HG02763 (cell line): Measurements from ENCODE around the gene CDCA7.
"Not testable (repeated sequence)": the region's sequence is repeated elsewhere in the genome, so short reads cannot be mapped to it uniquely, and the experiment has no call there.

Experiments
- ATAC-seq: cut with Tn5 transposase; IDR thresholded peaks from one replicate; pipeline ENCODE4 v1.9.1; 2021; ENCODE audit warnings: mild to moderate bottlenecking, moderate library complexity; ENCODE audit not compliant: unreplicated experiment

Gene CDCA7

DNA sequence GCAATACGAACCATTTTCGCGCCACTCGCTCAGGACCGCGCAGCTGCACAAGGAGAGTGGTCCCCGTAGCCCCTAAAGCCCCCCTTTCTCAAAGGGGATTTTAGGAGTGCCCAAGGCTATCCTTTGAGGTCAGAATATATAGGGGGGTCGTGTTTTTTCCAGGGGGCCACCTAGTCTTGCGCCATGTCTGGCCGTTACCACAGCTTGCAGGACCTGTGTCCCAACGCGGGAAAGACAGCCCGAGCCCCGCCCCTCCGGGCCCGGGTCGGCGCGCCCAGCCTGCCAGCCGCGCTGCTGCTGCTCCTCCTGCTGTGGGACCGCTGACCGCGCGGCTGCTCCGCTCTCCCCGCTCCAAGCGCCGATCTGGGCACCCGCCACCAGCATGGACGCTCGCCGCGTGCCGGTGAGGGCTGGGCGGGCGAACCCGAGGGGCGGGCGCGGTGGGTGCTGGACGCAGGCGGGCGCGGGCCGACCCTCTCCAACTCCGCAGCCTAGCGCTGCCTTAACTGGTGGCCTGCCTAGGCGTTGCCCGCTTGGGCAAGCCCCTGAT, at the start of gene CDCA7:
Gene CDCA7, plus strand, starts transcription at position 291 of the 550 bp plus-strand sequence. Its CDS starts 92 bp downstream, at position 383.
- ATAC-seq, result peak; percentile 59

DNA sequence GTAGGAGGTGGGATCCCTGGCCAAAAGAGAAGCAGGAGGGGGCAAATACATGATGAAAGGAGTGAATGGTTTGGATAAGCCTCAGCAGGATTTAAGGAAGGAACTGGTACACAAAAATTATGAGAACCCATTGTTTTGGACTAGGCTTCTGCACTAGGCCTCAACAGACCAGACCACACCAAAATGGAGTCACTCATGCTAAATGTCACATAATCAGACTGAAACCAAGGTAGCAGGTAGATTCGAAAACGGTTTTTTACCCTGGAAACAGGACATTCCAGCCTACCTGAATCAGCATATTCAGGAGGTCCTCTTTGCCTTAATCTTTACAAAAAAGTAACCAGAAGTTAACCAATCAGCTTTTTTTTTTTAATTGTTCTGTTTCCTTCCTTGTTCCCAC, 49.4 kb upstream of the CDCA7 start:
- ATAC-seq, result no peak

DNA sequence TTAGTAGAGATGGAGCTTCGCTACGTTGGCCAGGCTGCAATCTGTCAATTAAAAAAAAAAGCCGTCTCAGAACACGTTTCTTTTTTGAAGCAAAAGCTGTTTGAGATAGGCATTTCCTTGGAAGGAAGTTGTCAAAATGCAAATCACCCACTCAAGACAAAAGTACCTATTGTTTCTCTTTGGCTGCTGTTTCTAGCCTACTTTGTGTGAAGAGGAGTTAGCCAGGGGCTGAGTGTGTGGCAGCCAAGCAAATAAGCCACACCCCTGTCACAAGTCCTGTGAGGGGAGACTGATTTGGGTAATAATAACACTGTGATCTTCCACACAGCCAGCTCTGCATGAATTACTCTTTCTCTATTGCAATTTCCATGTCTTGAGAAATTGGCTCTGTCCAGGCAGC, 47.4 kb upstream of the CDCA7 start:
- no peak for ATAC-seq

DNA sequence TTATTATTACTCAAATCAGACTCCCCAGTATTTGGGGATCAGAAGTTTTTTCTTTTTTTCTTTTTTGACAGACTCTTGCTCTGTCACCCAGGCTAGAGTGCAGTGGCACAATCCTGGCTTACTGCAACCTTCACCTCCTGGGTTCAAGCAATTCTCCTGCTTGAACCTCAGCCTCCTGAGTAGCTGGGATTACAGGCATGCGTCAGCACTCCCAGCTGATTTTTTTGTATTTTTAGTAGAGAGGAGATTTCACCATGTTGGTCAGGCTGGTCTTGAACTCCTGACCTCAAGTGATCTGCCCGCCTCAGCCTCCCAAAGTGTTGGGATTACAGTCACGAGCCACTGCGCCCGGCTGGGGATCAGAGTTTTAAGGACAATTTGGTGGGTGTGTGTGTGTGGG, 45.3 kb upstream of the CDCA7 start:
- not testable (repeated sequence) for ATAC-seq

DNA sequence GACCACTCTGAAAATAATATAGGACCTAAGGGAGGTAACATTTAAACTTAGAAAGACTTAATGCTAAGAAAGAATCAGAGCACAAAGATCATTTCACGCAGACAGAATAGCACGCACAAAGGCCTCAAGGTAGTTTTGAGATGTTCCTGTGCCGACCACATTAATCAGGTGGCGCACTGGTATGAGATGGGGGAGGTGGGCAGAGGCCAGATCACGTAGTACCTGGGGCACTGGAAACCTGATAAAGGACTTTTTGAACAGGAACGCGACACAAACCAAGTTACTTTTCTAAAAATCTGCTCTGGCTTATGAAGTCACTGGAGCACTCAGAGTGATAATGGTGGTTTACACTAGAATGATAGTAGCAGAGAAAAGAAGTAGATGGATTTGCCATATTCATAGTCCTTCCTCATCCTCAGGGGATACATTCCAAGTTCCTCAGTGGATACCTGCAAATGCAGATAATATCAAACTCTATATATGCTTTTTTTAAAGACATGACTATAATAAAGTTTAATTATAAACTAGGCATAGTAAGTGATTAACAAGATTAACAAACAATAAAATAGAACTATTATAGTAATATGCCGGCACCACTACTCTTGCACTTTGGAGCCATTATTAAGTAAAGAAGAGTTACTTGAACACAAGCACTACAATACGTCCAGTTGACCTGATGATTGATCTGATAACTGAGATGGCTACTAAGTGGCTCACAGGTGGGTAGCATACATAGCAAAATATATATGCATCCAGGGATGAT, 42.6 kb upstream of the CDCA7 start:
- ATAC-seq, result no peak

DNA sequence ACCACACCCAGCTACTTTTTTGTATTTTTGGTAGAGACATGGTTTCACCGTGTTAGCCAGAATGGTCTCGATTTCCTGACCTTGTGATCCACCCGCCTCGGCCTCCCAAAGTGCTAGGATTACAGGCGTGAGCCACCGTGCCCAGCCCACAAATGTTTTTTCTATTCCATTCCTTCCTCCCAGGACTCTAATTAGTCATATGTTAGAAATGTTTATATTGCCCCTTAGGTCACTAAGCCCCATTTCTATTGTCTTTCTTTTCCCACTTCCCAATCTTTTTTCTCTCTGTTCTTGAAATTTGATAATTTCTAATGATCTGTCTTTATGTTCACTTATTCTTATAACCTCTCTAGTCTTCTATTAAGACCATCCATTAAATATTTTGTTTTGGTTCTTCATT, 31.3 kb upstream of the CDCA7 start:
- no peak for ATAC-seq

DNA sequence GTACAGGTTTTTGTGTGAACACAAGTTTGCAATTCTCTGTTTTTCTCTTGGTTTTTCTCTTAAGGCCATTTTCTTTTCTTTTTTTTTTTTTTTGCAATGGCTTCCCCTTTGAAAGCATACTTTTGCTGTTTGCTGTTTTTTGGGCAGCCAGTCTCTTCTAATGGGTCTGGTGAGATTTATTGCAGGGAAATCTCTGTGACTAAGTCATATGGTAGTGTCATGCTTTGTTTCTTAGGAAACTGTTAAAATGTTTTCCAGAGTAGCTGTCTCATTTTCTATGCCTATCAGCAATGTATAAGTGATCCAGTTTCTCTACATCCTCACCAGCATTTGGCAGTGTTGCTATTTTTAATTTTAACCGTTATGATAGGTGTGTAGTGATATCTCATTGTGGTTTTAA, 27.9 kb upstream of the CDCA7 start:
- no peak for ATAC-seq

DNA sequence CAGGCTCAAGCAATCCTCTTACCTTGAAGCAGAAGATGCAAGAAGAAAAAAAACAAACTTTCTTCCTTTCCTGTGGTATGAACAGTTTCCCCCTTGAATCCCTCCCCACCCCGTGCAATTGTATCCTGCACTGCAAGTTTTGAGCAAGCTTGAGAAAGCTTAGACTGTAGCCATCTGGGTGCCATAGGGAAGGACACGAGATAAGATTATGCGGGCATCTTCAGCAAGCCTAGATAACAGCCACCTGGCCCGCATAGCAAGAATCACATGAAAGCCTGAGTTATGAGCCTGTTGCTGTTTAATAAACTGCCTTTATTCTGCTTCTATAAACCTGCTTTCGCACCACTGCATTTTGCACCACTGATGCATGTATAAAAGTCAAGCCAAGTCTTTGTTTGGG, 27.3 kb upstream of the CDCA7 start:
- ATAC-seq, result no peak

DNA sequence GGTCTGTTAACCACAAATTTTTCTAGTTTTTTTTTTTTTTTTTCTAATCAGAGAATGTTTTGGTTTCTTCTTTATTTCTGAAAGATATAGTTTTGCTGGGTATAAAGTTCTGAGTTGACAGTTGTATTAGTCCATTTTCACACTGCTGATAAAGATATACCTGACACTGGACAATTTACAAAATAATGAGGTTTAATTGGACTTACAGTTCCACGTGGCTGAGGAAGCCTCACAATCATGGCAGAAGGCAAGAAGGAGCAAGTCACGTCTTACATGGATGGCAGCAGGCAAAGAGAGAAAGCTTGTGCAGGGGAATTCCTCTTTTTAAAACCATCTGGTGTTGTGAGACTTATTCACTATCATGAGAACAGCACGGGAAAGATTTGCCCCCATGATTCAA, 21.7 kb upstream of the CDCA7 start:
- ATAC-seq, result not testable (repeated sequence)

DNA sequence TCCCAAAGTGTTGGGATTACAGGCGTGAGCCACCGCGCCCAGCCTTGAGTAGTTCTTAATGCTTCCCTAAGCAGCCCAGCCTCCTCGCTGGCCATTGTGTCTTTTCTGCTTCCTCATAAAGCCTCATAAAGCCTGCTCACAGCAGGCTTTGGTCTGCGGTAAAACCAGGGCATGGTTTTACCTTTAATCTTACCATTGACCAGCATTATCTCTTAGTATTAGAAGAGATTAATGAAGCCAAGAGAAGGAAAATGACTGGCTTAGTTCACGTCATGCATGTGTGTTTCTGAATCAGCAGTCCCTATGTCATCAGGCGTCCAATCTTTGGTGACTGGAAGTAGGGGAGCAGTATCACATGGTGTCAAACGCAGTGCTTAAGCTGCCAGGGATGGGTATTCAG, 14.9 kb upstream of the CDCA7 start:
- ATAC-seq, result no peak

DNA sequence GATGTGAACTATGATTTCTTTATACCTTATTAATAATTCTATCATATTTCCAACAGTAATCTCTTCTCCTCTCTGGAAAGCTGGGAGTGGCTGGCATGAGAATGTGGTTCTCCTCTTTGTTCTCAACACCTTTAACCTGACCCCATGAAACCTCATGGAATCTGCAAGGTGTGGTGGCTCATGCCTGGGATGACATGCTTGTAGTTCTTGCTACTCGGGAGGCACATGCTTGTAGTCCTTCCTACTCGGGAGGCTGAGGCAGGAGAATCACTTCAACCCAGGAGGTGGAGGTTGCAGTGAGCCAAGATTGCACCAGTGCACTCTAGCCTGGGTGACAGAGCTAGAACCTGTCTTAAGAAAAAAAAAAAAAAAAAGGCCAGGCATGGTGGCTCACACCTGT, 10.8 kb upstream of the CDCA7 start:
- no peak for ATAC-seq

DNA sequence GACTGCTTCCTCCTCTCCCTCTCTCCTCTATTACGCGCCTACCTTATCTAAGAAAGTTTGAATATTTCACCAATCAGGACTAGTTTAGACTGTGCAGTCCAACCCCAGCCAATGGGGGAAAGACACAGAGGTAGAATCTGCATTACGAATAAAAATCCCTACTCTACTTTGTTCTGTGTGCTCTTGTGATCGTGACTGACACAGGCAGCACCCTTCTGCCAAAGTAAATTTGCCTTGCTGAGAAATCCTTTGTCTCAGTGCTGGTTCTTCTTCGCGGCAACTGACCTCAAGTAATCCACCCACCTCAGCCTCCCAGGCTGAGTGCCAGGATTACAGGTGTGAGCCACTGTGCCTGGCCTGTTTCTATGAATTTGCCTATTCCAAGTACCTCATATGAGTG, 8.6 kb upstream of the CDCA7 start:
- no peak for ATAC-seq

DNA sequence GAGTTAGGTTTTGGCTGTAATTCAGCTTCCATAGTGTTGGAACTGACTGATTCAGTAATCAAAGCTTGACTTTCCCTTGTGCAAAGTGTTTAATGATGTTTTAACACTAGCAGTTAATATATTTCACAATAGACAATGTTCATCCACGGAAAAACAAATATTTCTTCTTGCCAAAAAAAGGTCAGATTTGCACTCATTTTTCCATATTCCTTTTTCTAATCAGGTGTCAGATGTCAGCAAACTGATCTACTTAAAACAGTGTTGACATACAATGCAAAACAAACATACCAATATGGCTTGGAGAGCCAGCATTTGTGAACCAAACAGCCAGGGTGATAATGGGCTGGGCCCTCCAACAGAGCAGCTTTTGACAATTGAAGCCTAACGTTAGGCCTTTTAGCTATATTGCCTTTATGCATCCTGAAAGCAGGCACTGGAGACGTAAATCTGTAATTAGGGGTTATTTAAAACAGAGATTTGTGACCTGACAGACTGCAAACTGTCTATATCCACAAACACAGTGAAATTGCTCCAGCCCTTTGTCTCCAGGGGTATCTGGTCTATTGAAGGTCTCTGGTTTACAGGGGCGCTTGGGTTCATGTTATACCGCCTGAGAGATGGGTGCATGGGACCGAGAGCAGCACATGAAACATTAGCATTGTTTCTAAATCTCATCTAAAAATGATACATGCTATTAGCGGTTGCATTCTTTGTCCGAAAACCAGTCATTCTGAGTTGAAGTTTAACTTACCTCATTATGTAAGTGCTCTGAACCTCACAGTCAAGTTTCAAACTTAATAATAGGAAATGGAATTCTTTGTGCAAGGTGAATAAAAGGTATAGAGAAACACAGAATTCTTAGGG, 7.1 kb upstream of the CDCA7 start:
- no peak for ATAC-seq

DNA sequence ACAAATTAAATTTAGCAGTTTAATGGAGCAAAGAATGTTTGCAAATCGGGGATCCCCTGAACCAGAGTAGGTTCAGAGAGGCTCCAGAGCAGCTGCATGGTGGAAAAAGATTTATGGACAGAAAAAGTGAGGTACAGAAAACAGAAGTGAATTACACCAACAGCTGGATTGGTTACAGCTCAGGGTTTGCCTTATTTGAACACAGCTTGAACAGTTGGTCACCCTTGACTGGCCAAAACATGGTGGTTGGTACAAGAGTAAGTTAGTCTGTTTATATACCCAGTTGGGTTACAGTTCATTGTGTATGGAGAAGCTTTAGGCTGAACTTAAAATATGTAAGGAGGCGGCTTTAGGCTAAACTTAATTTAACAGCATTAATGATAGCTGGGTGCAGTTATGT, 5.4 kb upstream of the CDCA7 start:
- ATAC-seq, result no peak

DNA sequence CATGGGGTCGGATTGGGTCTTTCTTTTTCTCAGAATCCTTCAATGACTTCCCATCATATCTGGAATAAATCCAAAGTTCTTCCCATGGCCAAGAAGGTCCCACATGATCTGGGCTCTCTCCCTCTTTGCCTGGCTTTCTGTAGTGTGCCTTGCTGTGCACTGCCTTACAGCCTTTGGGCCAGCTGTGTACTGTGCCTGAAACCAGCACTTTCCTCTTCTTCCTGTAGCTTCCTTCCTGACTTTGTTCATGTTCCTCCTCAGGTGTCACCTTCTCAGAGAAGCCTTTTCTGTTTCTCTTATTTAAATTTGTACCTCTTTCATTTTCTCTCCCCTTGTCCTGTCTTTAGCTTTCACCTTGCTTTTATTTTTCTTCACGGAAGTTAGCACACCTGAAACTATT, 4.3 kb upstream of the CDCA7 start:
- no peak for ATAC-seq

DNA sequence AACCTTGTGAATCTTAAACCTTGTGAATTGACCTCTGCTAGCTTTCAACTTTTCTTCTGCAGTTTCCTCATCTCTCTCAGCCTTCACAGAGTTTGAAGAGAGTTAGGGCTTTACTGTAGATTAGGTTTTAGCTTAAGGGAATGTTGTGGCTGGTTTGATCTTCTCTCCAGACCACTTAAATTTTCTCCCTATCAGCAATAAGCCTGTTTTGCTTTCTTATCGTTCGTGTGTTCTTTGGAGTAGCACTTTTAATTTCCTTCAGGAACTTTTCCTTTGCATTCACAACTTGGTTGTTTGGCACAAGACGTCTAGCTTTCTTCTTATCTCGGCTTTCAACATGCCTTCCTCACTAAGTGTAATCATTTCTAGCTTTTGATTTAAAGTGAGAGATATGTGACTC, 2.8 kb upstream of the CDCA7 start:
- no peak for ATAC-seq

DNA sequence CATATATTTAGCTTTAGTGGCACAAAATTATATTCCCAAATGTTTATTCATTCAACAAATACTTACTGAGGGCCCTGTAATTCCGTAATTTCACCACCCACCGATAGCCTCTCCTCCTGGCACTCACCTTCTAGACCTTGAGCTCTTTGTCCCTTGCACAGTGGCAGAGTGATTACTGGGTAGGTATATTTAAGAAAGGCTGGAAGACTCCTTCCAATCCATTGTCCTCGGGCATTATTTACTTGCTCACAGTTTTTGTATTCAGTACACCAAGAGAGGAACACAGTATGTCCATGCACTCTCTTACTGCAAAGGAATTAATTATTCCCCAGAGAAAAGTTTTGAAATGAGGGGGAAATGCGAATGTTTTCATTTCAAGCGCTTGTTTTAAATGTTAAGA, 1.1 kb upstream of the CDCA7 start:
- ATAC-seq, result no peak

DNA sequence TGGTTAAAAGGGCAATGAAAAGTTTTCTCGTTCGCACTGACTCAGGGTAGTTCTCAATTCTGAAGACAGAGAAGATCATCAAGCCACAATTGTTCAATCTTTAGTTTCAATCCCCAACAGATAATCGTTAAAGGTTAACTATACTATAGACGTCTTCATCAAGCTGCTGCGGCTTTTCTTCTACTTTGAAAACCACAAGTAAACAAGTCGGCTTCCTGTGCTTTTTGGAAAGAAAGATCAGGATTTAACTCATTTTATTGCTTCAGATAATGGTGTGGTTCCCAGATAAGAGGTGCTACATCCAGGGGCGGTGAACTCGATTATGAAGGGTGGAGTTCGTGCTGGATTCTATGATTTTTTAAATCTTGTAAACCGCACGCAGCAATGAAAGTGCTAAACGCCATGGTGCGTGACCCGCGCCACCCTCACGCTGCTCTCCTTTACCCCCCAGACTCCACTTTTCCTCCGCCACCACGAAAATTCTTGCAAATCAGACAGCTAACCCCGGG, 545 bp upstream of the CDCA7 start:
- peak; percentile 21 for ATAC-seq

DNA sequence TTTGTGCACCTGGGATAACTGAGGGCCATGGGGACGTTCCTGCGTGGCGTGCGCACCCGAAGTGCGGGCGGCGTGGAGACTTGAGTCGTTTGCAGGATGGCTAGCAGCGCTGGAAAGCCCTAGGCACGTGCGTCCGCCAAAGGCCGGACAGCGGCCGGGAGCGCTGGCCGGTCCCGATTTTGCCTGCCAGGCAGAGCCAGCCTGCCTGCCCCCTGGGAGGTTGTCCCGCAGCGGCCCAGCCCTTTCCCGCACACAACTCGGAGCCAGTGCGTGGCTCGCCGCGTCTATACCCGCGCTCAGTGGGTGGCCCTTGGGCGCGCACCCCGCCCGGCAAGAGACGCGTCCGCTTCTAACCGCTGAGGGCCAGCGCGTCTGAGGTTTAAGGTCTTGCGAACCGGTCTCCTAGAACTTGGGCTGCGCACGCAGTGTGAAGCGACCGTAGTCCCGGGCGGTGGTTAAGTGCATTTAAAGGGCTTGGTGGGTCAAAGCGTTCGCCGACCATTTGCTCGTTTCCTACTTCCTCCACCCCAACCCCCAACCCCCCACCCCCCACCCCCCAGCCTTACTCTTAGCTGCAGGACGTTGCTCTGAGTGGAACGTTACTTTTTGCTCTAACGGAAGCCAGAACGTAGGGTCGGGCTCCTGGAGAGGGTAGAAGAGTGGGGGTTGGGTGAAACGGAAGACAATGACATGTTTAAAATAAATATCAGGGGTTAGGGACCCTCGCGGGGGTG, 627 bp downstream of the CDCA7 start:
- peak; percentile 14 for ATAC-seq

DNA sequence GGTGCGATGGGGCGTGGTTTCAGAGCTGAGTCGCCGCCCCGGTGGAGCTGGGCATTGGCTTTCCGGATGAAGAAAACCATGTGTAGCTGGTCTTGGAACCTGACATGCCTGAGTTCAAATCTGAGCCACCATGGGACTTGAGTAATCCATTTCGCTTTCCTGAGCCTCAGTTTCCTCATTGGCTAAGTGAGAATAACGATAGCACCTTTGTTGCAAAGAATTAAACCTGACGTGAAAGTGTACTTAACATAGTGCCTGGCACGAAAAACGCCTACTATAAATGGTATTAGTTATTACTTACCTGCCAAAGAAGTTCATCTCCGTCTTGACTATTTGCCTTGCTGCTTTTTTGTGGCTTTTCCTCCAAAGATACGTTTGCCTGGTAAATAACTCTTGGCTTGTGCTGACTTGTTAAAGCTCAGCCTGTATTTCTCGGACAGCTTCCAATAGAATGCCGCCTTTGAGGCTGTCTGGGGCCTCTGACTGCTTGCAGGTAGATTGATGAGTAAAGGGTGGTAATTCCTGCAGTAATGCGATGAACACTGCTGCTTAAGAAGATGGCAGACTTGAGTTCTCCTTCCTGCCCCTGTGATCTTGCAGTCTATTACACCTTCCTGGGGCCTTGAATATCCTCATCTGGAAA, 1.3 kb downstream of the CDCA7 start:
- no peak for ATAC-seq

DNA sequence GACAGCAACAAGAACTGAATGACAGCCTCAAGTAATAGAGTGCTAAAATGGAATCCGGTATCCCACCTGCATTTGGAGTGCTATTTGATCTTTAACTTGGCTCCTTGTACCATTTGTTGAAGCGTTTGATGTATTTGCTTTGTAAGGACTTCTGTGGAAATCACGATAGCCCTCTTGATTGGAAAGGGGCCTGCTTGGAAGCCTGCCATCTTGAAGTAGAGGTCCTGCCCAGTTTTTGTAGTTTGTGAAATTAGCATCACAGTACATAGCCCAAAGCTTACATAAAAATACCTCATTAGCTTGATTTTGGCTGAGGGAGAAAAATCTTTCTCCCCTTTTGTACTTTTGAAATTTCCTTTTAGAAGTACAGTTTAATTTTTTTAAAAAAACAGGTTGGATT, 2.7 kb downstream of the CDCA7 start:
- no peak for ATAC-seq
